ENCODE data around the gene ERC2.

The ERC2 gene

GRCh38 chr3:55752911-55753310 is 715.4 kb downstream of the ERC2 start:
- no peak overlapping the region for H3K14ac ChIP-seq (ENCODE audit: low read length)
- no peaks in the 10 kb centered on the region for H3K4me1 ChIP-seq (ENCODE audit: control insufficient read depth in 1 of 2, insufficient read depth in 2 of 2, low read length in 2 of 2)
- H2AK5ac ChIP-seq (ENCODE audit: low read length): no peak overlapping the region
- H3K9me3 ChIP-seq (ENCODE audit: insufficient read depth, low read depth, low read length): no peaks in the 10 kb centered on the region
- H3K4me2 ChIP-seq (ENCODE audit: low read length): no peak overlapping the region
- no peak overlapping the region for H4K12ac ChIP-seq (ENCODE audit: low read depth, low read length)
- no peak for DNase-seq
- H3K79me2 ChIP-seq (ENCODE audit: control insufficient read depth, insufficient read depth, low read length, poor library complexity): no peaks in the 10 kb centered on the region
- no peak overlapping the region for H2AFZ ChIP-seq (ENCODE audit: insufficient read depth, low read length, poor library complexity)
- no peak overlapping the region for H3K23ac ChIP-seq (ENCODE audit: low read length)
- no peaks in the 10 kb centered on the region for H3K27me3 ChIP-seq (ENCODE audit: insufficient read depth, low read length)
- H3K4me3 ChIP-seq (ENCODE audit: low read depth, low read length): no peak overlapping the region
- H4K91ac ChIP-seq (ENCODE audit: low read depth, low read length): no peak overlapping the region
- H3K27ac ChIP-seq (ENCODE audit: low read depth, low read length): no peak overlapping the region
- no peak overlapping the region for H2BK120ac ChIP-seq (ENCODE audit: insufficient read depth, low read length, poor library complexity)
- no peaks in the 10 kb centered on the region for H3K79me1 ChIP-seq (ENCODE audit: low read length)
- no peak overlapping the region for H3K18ac ChIP-seq (ENCODE audit: low read length)
- H3K9ac ChIP-seq (ENCODE audit: low read length): peak overlapping the region; percentile 55
- H4K8ac ChIP-seq (ENCODE audit: low read depth, low read length): no peak overlapping the region
- H3K36me3 ChIP-seq (ENCODE audit: control insufficient read depth in 1 of 2, insufficient read depth in 2 of 2, low read length in 2 of 2): no peaks in the 10 kb centered on the region
- no peak overlapping the region for H3K4ac ChIP-seq (ENCODE audit: low read depth, low read length)
- no peak overlapping the region for H2BK5ac ChIP-seq (ENCODE audit: low read depth, low read length, poor library complexity)
- no CpG with 5 or more reads among the region's 5 CpGs for WGBS (ENCODE audit: extremely low coverage, insufficient coverage, insufficient read length)
- no peak overlapping the region for H2BK12ac ChIP-seq (ENCODE audit: low read length)

- no peak for DNase-seq
- no peak overlapping the region for H3K9ac ChIP-seq (ENCODE audit: low read length)
- H3K23ac ChIP-seq (ENCODE audit: low read length): no peak overlapping the region
- H3K4ac ChIP-seq (ENCODE audit: low read depth, low read length): no peak overlapping the region
- H3K4me2 ChIP-seq (ENCODE audit: low read length): no peak overlapping the region
- no peak overlapping the region for H2BK5ac ChIP-seq (ENCODE audit: low read depth, low read length, poor library complexity)
- no peak overlapping the region for H3K14ac ChIP-seq (ENCODE audit: low read length)
- no peaks in the 10 kb centered on the region for H3K9me3 ChIP-seq (ENCODE audit: insufficient read depth, low read depth, low read length)
- no peaks in the 10 kb centered on the region for H3K79me2 ChIP-seq (ENCODE audit: control insufficient read depth, insufficient read depth, low read length, poor library complexity)
- no peak overlapping the region for H2AK5ac ChIP-seq (ENCODE audit: low read length)
- WGBS (ENCODE audit: extremely low coverage, insufficient coverage, insufficient read length): no CpG with 5 or more reads among the region's 1 CpG
- H2BK12ac ChIP-seq (ENCODE audit: low read length): no peak overlapping the region
- no peaks in the 10 kb centered on the region for H3K79me1 ChIP-seq (ENCODE audit: low read length)
- H3K36me3 ChIP-seq (ENCODE audit: control insufficient read depth in 1 of 2, insufficient read depth in 2 of 2, low read length in 2 of 2): no peaks in the 10 kb centered on the region
- no peak overlapping the region for H3K4me3 ChIP-seq (ENCODE audit: low read depth, low read length)
- no peak overlapping the region for H3K27ac ChIP-seq (ENCODE audit: low read depth, low read length)
- H3K18ac ChIP-seq (ENCODE audit: low read length): no peak overlapping the region
- no peak overlapping the region for H4K8ac ChIP-seq (ENCODE audit: low read depth, low read length)
- H3K4me1 ChIP-seq (ENCODE audit: control insufficient read depth in 1 of 2, insufficient read depth in 2 of 2, low read length in 2 of 2): no peaks in the 10 kb centered on the region
- H4K12ac ChIP-seq (ENCODE audit: low read depth, low read length): no peak overlapping the region
- no peaks in the 10 kb centered on the region for H3K27me3 ChIP-seq (ENCODE audit: insufficient read depth, low read length)
- H2AFZ ChIP-seq (ENCODE audit: insufficient read depth, low read length, poor library complexity): no peak overlapping the region
- no peak overlapping the region for H4K91ac ChIP-seq (ENCODE audit: low read depth, low read length)
- no peak overlapping the region for H2BK120ac ChIP-seq (ENCODE audit: insufficient read depth, low read length, poor library complexity)
These were observed 716.5 kb downstream of the ERC2 start for GRCh38 chr3:55751730-55752129.

GRCh38 chr3:55750525-55750924 is 717.7 kb downstream of the ERC2 start:
- Histone ChIP-seq H3K4me3 (ENCODE audit: low read depth, low read length) (no peak overlapping the region), H4K91ac (ENCODE audit: low read depth, low read length) (no peak overlapping the region), H3K4me2 (ENCODE audit: low read length) (no peak overlapping the region), H3K27me3 (ENCODE audit: insufficient read depth, low read length) (no peaks in the 10 kb centered on the region), H4K12ac (ENCODE audit: low read depth, low read length) (no peak overlapping the region), H2BK120ac (ENCODE audit: insufficient read depth, low read length, poor library complexity) (no peak overlapping the region), H3K27ac (ENCODE audit: low read depth, low read length) (no peak overlapping the region), H3K36me3 (ENCODE audit: control insufficient read depth in 1 of 2, insufficient read depth in 2 of 2, low read length in 2 of 2) (no peaks in the 10 kb centered on the region), H3K4me1 (ENCODE audit: control insufficient read depth in 1 of 2, insufficient read depth in 2 of 2, low read length in 2 of 2) (no peaks in the 10 kb centered on the region), H2BK12ac (ENCODE audit: low read length) (no peak overlapping the region), H4K8ac (ENCODE audit: low read depth, low read length) (no peak overlapping the region), H2AK5ac (ENCODE audit: low read length) (no peak overlapping the region), H3K9ac (ENCODE audit: low read length) (no peak overlapping the region), H3K23ac (ENCODE audit: low read length) (no peak overlapping the region), H3K79me1 (ENCODE audit: low read length) (no peaks in the 10 kb centered on the region), H2AFZ (ENCODE audit: insufficient read depth, low read length, poor library complexity) (no peak overlapping the region), H3K4ac (ENCODE audit: low read depth, low read length) (no peak overlapping the region), H3K9me3 (ENCODE audit: insufficient read depth, low read depth, low read length) (no peaks in the 10 kb centered on the region), H2BK5ac (ENCODE audit: low read depth, low read length, poor library complexity) (no peak overlapping the region), H3K18ac (ENCODE audit: low read length) (no peak overlapping the region), H3K79me2 (ENCODE audit: control insufficient read depth, insufficient read depth, low read length, poor library complexity) (no peaks in the 10 kb centered on the region), H3K14ac (ENCODE audit: low read length) (no peak overlapping the region)
- peak; percentile 68 to 76 for DNase-seq
- no CpG with 5 or more reads among the region's 6 CpGs for WGBS (ENCODE audit: extremely low coverage, insufficient coverage, insufficient read length)

DNA sequence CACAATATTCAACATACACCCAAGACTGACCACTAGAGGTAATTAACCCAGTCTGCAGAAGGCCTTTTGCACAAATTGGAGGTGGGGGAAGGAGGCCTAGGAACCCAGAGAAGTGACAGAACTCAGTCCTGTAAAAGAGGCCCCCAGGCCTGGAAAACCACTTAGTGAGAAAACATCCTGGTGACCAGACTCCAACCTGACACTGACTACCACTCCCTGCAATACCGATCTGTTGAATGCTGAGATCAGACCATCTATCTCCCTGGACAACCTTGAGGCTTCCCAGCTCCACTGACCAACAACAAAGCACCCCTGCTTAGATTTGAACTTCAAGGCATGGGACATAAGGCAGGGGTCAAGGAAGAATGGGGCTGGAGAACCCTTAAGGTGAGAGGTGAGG is 719.2 kb downstream of the ERC2 start:
- Histone ChIP-seq H4K12ac (ENCODE audit: low read depth, low read length) (no peak overlapping the region), H3K9me3 (ENCODE audit: insufficient read depth, low read depth, low read length) (no peaks in the 10 kb centered on the region), H3K4me2 (ENCODE audit: low read length) (no peak overlapping the region), H3K79me2 (ENCODE audit: control insufficient read depth, insufficient read depth, low read length, poor library complexity) (no peaks in the 10 kb centered on the region), H3K36me3 (ENCODE audit: control insufficient read depth in 1 of 2, insufficient read depth in 2 of 2, low read length in 2 of 2) (no peaks in the 10 kb centered on the region), H4K8ac (ENCODE audit: low read depth, low read length) (no peak overlapping the region), H4K91ac (ENCODE audit: low read depth, low read length) (no peak overlapping the region), H3K18ac (ENCODE audit: low read length) (no peak overlapping the region), H3K4me1 (ENCODE audit: control insufficient read depth in 1 of 2, insufficient read depth in 2 of 2, low read length in 2 of 2) (no peaks in the 10 kb centered on the region), H3K79me1 (ENCODE audit: low read length) (no peaks in the 10 kb centered on the region), H2BK5ac (ENCODE audit: low read depth, low read length, poor library complexity) (no peak overlapping the region), H3K4ac (ENCODE audit: low read depth, low read length) (no peak overlapping the region), H3K23ac (ENCODE audit: low read length) (no peak overlapping the region), H2AFZ (ENCODE audit: insufficient read depth, low read length, poor library complexity) (no peak overlapping the region), H2BK12ac (ENCODE audit: low read length) (no peak overlapping the region), H3K14ac (ENCODE audit: low read length) (no peak overlapping the region), H3K27me3 (ENCODE audit: insufficient read depth, low read length) (no peaks in the 10 kb centered on the region), H3K9ac (ENCODE audit: low read length) (no peak overlapping the region), H3K4me3 (ENCODE audit: low read depth, low read length) (no peak overlapping the region), H2AK5ac (ENCODE audit: low read length) (no peak overlapping the region), H2BK120ac (ENCODE audit: insufficient read depth, low read length, poor library complexity) (no peak overlapping the region), H3K27ac (ENCODE audit: low read depth, low read length) (no peak overlapping the region)
- DNase-seq: no peak
- WGBS (ENCODE audit: extremely low coverage, insufficient coverage, insufficient read length): no CpG with 5 or more reads among the region's 1 CpG
